Activated CD4-positive, alpha-beta T cell treated with anti-CD3 and anti-CD28 coated beads for 24 hours (primary cell): ENCODE measurements around the gene UFC1.

Experiments
- DNase-seq, 2 donors: peaks; one replicate each; pipeline ENCODE4 v3.0.0-alpha.2; 2020; ENCODE audit warnings: low read depth in 2 of 2

UFC1 gene

DNA sequence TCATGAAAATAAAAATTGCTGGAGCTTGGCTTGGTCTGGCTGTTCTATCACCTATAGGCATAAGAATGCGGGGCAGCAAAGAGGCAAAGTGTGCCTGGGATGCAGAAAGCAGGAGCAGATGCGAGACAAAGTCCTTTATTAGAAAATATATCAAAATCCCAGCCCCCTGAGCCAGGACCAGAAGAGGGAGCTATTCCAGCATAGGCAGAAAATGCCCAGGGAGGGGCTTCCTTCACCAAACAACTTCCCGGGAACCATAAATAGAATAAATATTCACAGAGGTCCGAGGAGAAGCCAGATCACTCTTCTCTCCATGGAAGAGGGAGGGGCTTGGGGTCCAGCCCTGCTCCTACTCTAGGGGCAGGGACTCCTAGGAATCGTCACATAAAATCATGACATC lies 17.4 kb downstream of the UFC1 start:
- no peak for DNase-seq

DNA sequence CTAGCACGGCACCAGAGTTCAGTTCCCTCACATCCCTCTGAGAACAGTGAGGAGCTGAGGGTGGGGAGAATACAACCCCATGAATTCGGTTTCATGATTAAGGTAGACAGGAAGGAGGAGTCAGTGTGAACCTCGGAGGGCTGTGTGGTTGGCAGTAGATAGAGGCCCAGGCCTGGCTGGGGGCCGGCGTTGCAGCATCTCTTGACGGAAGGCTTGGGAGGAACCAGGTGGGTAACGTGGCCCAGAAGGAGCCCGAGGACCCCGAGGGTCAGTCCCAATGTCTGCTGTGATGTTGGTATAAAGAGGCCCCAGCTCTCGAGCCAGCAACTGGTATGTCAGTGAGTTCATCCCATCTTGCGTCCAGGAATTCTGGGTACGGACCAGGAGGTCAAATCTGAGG lies 17.9 kb downstream of the UFC1 start:
- DNase-seq, result no peak

GRCh38 chr1:161172349-161172748 lies 18.6 kb downstream of the UFC1 start:
- no peak for DNase-seq

DNA sequence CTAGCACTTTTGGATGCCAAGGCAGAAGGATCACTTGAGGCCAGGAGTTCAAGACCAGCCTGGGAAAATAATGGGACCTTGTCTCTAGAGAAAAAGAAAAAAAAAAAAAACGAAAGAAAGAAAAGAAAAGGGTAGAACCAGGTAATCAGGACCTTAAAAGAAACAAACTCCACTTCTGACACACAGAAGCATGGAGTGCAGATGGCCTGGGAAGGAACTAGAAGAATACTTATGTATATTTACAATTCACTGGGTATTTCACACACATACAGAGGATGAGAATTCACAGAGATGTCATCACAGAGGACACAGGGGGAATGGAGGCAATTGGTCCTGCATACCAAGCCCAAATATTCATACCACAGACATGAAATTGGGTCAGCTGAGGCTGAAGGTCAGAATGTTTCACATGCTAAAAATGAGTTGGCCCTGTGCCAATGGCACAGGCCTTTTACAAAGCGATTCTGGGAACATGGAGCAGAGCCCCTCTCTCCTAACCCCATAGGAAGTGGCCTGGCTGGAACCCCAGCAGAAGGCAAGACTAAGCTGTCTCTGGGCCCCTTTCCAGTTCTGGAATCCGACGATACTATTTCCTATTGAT lies 19.1 kb downstream of the UFC1 start:
- no peak for DNase-seq

DNA sequence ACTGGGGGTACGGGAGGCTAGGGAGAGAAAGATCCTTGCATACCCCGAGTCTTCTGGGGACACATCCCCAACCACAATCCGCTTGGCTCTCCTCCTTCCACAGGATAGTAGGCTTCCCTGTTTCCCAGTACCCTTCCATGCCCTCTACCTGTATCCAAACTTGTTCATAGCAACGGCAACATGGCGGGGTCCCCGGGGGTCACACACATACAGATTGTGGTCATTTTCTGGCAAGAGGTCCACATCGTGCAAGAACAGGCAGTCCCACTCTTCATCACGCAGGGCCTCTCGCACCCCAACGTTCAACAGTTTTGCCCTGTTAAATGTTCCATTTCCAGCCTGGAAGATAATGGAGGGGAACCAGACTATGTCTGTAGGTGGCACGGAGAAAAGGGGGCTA lies 19.9 kb downstream of the UFC1 start:
- no peak for DNase-seq

DNA sequence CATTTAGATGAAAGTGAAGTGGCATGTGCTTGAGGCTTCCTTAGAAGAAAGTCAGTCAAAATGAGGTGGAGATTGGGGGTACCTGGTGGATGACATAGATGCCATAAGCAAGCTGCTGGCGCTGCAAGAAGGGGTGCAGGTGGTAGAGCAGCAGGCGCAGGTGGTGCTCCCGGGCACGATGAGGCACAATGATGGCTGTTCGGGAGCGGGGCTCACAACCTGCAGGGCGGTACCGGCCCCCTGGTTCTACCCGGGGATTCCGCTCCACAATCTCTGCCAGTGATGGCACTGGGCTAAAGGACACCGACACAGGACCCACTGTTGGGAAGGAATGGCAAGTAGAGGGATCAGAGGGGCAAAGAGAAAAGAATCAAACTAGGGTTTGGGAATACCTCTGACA lies 21.1 kb downstream of the UFC1 start:
- DNase-seq, result no peak

DNA sequence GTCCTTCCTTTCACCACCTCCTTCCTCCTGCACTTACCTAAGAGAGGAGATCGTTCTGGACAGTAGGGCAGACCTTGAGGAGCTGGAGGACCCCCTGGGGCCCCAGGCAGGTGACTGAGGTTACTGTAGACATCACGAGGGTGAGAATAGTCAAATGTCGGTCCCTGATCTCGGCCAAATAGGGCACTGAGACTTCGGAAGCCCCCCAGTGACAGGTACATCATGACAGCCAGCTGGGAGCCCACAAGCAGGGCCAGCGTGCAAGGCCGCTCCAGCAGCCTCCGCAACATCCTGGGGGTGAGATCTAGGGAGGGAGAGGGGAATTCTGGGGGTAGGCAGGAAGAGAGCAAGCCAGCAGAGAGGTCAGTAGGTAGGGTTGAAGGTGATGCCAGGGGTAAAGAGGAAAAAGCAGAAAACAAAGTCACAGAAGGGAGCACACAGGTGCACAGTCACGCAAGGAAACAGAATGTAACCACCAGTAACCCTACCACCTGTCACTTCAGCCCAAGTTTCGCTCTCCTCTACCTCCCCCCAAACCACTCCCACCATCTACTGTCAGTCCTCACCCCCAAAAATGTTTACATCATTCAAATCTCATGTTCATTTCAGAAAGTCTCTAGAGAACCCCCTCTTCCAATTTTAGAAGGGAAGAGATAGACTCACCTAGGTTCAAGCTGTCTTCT lies 22.1 kb downstream of the UFC1 start:
- DNase-seq, result no peak

DNA sequence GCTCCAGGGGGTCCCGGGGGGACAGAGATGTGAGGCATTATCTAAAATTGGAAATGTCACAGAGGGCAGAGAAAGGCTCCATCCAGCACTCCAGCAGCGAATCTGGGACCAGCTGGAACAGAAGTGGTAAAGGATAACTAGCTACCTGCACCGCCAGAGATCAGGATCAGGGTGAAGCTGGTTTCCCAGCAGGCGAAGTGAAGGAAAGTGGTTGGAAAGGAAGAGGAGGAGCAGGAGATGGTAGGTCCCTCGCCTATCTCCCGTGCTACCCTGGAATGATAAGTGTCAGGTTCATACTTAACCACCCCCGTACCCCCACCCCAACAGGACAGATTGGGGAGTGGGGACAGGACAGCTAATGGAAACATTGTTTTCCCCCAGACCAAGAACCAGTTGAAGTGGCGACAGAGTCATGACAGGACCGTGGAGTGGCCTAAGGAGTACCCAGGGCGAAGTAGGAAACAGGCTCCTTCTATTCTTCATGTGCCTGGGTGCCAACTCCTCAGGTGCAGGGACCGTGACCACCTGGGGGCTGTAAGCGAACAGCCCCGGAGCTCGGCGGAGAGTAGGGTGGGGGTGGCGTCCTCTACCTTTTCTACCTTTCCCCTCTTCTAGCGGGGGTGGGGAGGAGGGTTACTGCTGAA lies 22.8 kb downstream of the UFC1 start:
- no peak for DNase-seq

DNA sequence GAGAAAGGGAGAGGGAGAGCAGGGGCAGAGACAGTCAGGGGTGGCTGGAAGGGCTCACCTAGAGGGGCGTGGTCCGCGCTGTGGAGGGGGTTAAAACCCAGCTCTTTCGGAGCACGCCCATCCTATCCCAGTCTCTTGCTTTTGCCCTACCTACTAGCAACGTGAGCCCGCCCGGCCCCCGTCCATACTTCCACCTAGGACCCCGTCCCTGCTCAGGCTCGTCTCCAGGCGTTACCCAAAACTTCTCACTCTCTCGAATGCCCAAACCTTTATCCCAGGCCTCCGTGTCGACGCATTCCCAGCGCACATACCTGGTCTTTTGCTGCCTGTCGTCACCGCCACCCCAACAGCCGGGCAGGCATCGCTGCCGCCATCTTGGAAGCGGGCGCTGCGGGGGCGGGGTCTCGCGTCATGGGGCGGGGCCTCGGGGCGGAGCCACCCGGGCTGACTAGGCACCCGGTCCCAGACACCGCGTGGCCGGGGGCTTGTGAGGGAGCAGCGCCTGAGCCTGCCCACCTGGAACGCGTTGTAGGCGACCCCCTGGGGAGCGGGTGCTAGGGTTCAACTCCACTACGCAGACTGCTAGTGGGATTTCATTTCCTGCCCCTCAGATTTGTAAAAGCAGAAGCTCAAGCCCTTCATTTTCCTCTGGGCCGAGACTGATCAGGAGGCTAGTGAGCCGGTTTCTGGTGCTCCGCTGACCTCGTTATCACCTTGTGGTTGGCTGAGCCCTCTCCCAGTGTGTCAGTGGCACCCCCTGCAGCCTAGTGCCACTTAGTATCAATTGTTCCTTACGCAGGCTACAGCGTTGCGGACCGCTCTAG lies 23.5 kb downstream of the UFC1 start, which contains the start of gene B4GALT3:
TSS of gene B4GALT3 (minus strand) at position 396 of the 824 bp plus-strand sequence. CDS start 1,447 bp downstream, outside the sequence.
- DNase-seq, result peak; percentile 96 to 98

GRCh38 chr1:161177936-161178244 lies 24.1 kb downstream of the UFC1 start:
- DNase-seq, result no peak

GRCh38 chr1:161179698-161180097 lies 25.9 kb downstream of the UFC1 start:
- DNase-seq, result no peak

GRCh38 chr1:161180639-161181038 lies 26.9 kb downstream of the UFC1 start:
- DNase-seq, result no peak

DNA sequence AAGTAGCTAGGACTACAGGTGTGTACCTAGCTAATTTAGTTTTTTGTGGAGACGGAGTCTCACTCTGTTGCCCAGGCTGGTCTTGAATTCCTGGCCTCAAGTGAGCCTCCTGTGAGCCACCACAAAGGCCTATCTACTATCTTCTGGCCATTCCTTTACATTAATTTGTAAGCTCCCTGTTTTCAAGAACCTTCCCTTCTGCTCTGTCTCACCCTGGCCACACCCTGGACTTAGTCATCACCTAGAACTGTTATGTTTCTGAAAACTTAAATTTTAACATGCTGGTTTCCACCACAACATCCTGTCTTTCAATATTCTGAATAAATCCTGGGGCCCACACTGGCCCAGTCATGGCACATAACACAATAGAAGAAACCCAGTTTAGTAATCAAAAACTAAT lies 28.4 kb downstream of the UFC1 start:
- DNase-seq, result peak; percentile 49 to 53

DNA sequence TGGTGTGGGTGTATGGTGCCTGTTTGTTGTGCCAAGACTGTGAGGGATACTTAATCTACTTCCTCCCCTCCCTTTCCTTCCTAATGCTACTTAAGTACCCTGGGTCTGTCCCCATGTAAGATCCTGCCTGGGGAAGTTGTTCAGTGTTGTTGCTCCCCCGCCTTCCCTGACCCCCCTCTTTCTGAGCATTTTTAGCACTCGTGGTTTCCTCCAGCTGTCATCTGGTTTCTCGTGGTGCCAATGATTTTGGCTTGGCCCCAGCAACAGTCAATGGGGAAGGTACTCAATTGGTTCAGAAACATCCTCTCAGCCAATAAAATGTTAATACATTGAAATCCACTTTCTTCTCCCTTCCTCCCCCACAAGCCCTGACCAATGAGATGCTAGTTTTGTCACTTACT lies 31.5 kb downstream of the UFC1 start:
- peak; percentile 38 to 46 for DNase-seq

- no peak for DNase-seq
Measured at GRCh38 chr1:161185732-161186311, 32.0 kb downstream of the UFC1 start.

GRCh38 chr1:161187311-161187710 lies 33.5 kb downstream of the UFC1 start:
- DNase-seq, result no peak

GRCh38 chr1:161188381-161188780 lies 34.6 kb downstream of the UFC1 start:
- DNase-seq, result no peak

DNA sequence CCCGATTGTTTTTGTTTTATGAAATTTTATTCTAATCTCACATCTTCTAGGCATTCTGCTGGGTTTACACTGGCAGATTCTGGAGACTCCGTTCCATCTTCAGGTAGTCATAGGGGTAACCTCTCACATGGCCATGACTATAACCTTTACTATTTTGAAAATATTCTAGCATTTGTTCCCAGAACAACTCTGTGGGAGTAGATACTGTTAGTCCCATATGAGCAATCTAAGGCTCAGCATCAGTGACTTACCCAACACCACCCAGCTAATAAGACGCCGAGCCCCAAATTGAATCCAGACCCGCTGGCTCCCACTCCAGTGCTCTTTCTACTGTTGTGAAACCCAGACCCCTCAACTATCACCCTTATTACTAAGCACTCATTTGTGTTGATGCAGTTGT lies 35.3 kb downstream of the UFC1 start:
- no peak for DNase-seq

- no peak for DNase-seq
Measured at GRCh38 chr1:161190962-161191521, 37.3 kb downstream of the UFC1 start.

DNA sequence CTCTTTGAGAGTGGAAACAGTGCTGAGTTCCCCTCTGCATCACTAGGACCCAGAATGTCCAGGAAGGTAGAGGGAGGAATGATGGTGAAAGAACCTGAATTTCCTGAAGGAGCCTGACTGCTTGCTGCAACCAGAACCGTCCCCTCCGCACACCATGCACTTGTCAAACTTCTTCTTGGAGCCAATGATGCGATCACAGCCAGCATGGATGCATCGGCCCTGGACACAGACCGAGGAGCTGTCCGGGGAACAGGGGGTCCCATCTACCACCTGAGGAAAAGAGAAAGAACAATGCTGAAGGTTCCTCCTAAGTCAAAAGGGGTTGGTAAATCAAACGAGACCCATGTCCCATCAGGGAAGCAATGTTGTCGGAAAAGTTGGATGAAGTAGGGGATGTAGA lies 38.2 kb downstream of the UFC1 start:
- no peak for DNase-seq
